GM12878 (cell line): ENCODE measurements around the gene OPTC. TPM values are rescaled to one million over a fixed set of nuclear protein-coding genes. Genes with fewer than 3 reads are reported as not detected.

ENCODE experiments used
- ATAC-seq: fragments of 200-7000 bp; cut with Tn5 transposase; 3 replicates; pipeline ENCODE4 v1.9.1; 2020; ENCODE audit warnings: mild to moderate bottlenecking, moderate library complexity
- BruUV-seq: library from RNA; stranded (reverse); fragments of 400-500 nt; replicated peaks from 2 replicates; lab custom pipeline; 2021; lab: Mats Ljungman, UMichigan
- CTCF ChIA-PET: fragments of 300-600 bp; sonication (Branson Sonifier 250); formaldehyde crosslinking; extraction: SDS; loops from one replicate; lab custom pipeline; 2021; ENCODE audit warnings: inconsistent platforms; lab: Yijun Ruan, JAX
- POLR2A ChIA-PET: fragments of 350-600 bp; formaldehyde crosslinking; extraction: SDS; loops from one replicate; lab custom pipeline; 2021; ENCODE audit warnings: inconsistent platforms; lab: Charles Lee
- RAD21 ChIA-PET: fragments of 300-600 bp; sonication (Branson Sonifier 250); formaldehyde crosslinking; loops from one replicate; lab custom pipeline; 2023; ENCODE audit warnings: antibody characterized with exemption; ENCODE audit not compliant: unreplicated experiment; lab: Charles Lee
- SMC1A ChIA-PET: fragments of 300-600 bp; sonication (Branson Sonifier 250); formaldehyde crosslinking; loops from one replicate; lab custom pipeline; 2023; ENCODE audit not compliant: unreplicated experiment, uncharacterized antibody; lab: Charles Lee
- DNase-seq: peaks from one replicate; pipeline ENCODE4 v3.0.0-alpha.2; 2011; ENCODE audit warnings: low read depth, low spot score
- FAIRE-seq: peaks from 3 replicates; lab custom pipeline; 2011; peaks lifted over from hg19 to GRCh38; lab: Jason Lieb, UNC
- H2AFZ ChIP-seq: 2 replicates; pipeline ENCODE4 v1.6.0; 2011; ENCODE audit warnings: low read depth, low read length, control low read depth; ENCODE audit not compliant: control insufficient read depth
- H3K27ac ChIP-seq: 2 replicates; pipeline ENCODE4 v1.5.1; 2011; ENCODE audit warnings: control low read depth; ENCODE audit not compliant: control insufficient read depth, insufficient read depth
- H3K27me3 ChIP-seq, 2 experiments: replicated peaks in 1 of 2; 2 replicates each; pipeline versions ENCODE4 v1.6.0 to v1.6.1; 2011; ENCODE audit warnings: low read length in 1 of 2; ENCODE audit not compliant: control insufficient read depth in 2 of 2, insufficient read depth in 2 of 2
- H3K36me3 ChIP-seq, 2 experiments: 2 replicates each; pipeline ENCODE4 v1.5.1; 2011; ENCODE audit warnings: low read length in 1 of 2; ENCODE audit not compliant: control insufficient read depth in 2 of 2, insufficient read depth in 2 of 2
- H3K4me1 ChIP-seq: 2 replicates; pipeline ENCODE4 v1.6.1; 2011; ENCODE audit warnings: mild to moderate bottlenecking, low read length, moderate library complexity, mixed read lengths; ENCODE audit not compliant: control insufficient read depth, insufficient read depth
- H3K4me2 ChIP-seq: 2 replicates; pipeline ENCODE4 v1.6.0; 2011; ENCODE audit warnings: control low read depth; ENCODE audit not compliant: control insufficient read depth, insufficient read depth
- H3K4me3 ChIP-seq: fragments of 200-600 bp; sonication (generic); 2 replicates; pipeline ENCODE4 v1.5.1; 2016
- H3K79me2 ChIP-seq: 2 replicates; pipeline ENCODE4 v1.6.0; 2011; ENCODE audit warnings: low read length; ENCODE audit not compliant: control insufficient read depth, insufficient read depth
- H3K9ac ChIP-seq: 2 replicates; pipeline ENCODE4 v1.8.0; 2011; ENCODE audit warnings: low read length, control low read depth, mixed read lengths; ENCODE audit not compliant: control insufficient read depth, insufficient read depth
- H3K9me3 ChIP-seq: replicated peaks from 3 replicates; pipeline ENCODE4 v1.5.1; 2011; ENCODE audit warnings: mild to moderate bottlenecking, low read length; ENCODE audit not compliant: control insufficient read depth, insufficient read depth
- H4K20me1 ChIP-seq: 2 replicates; pipeline ENCODE4 v1.6.0; 2011; ENCODE audit not compliant: control insufficient read depth, insufficient read depth
- CHD1 ChIP-seq: IDR thresholded peaks from 2 replicates; pipeline ENCODE4 v1.6.1; 2012; ENCODE audit warnings: low read depth, low read length, improper control_type of control experiment
- HDAC6 ChIP-seq: fragments of 200-600 bp; sonication (generic); IDR thresholded peaks from one replicate; pipeline ENCODE4 v1.8.0; 2017; ENCODE audit warnings: antibody characterized with exemption; ENCODE audit not compliant: unreplicated experiment
- MEF2B ChIP-seq: fragments of 450-650 bp; IDR thresholded peaks from 2 replicates; pipeline ENCODE4 v1.6.1; 2018; ENCODE audit warnings: mild to moderate bottlenecking, moderate library complexity; ENCODE audit not compliant: partially characterized antibody, poor library complexity, severe bottlenecking
- PBX3 ChIP-seq: IDR thresholded peaks from 2 replicates; pipeline ENCODE4 v1.6.1; 2011; ENCODE audit warnings: mild to moderate bottlenecking, low read depth, low read length, moderate library complexity; ENCODE audit not compliant: insufficient replicate concordance
- RAD51 ChIP-seq: fragments of 450-650 bp; IDR thresholded peaks from 2 replicates; pipeline ENCODE4 v1.6.1; 2016; ENCODE audit warnings: moderate library complexity, mild to moderate bottlenecking, inconsistent platforms
- SRF ChIP-seq, 2 experiments: IDR thresholded peaks; 2 replicates each; pipeline ENCODE4 v1.6.1; 2011; ENCODE audit warnings: low read depth in 2 of 2, low read length in 2 of 2, mild to moderate bottlenecking in 1 of 2, moderate library complexity in 1 of 2
- STAT3 ChIP-seq: IDR thresholded peaks from 2 replicates; pipeline ENCODE4 v1.6.1; 2011; ENCODE audit warnings: low read depth, low read length, improper control_type of control experiment
- TCF12 ChIP-seq: IDR thresholded peaks from 2 replicates; pipeline ENCODE4 v1.6.1; 2011; ENCODE audit warnings: low read depth, mild to moderate bottlenecking, low read length
- TCF7 ChIP-seq: IDR thresholded peaks from 2 replicates; pipeline ENCODE4 v1.6.1; 2014; ENCODE audit warnings: antibody characterized with exemption, borderline replicate concordance
- ZBTB11 ChIP-seq: fragments of 450-650 bp; formaldehyde crosslinking; IDR thresholded peaks from 2 replicates; pipeline ENCODE4 v1.5.0; 2022; ENCODE audit warnings: mild to moderate bottlenecking, missing genetic modification characterization
- ZNF622 ChIP-seq: fragments of 450-650 bp; IDR thresholded peaks from 2 replicates; pipeline ENCODE4 v1.6.1; 2017; ENCODE audit warnings: mild to moderate bottlenecking, inconsistent platforms
- WGBS: methylation state at CpG from one replicate; pipeline ENCODE4 v1.1.6; 2016; ENCODE audit warnings: low lambda C conversion rate; ENCODE audit not compliant: insufficient replicate concordance, insufficient coverage; ENCODE audit errors: missing lambda C conversion rate; 5-methylcytosine and 5-hydroxymethylcytosine counted together
- in situ Hi-C: fragments of 300-500 bp; cut with MboI; formaldehyde crosslinking; loops from 9 replicates; pipeline ENCODE4 v1.14.3; 2018; ENCODE audit warnings: mixed read lengths
- intact Hi-C: fragments of 100-400 bp; cut with micrococcal nuclease; formaldehyde crosslinking; loops from one replicate; pipeline ENCODE4 v1.14.2; 2022; ENCODE audit not compliant: unreplicated experiment
- polyA plus RNA-seq, 11 experiments: library from polyadenylated mRNA; depleted of rRNA in 4 of 11; unstranded in 6 of 11; stranded (reverse) in 5 of 11; fragments of >200 nt; fragmentation: Nextera tagmentation in 4 of 11; fragmentation: Illumina TruSeq in 1 of 11; extraction: Ambion mirVana in 4 of 11; extraction: Trizol in 1 of 11; gene quantifications; 1 replicate in 1 of 11; 2 replicates in 10 of 11; pipeline versions ENCODE4 v1.2.1 to v1.2.3, GENCODE V29; 2011 to 2016; ENCODE audit warnings: inconsistent platforms in 2 of 11, missing spikeins in 2 of 11, low read depth in 1 of 11
- total RNA-seq, 4 experiments: library from RNA; depleted of rRNA in 3 of 4; stranded (reverse); fragments of >200 nt in 3 of 4; fragmentation: Illumina TruSeq in 1 of 4; extraction: Trizol in 1 of 4; gene quantifications; 2 replicates each; pipeline versions ENCODE4 v1.2.1 to v1.2.3, GENCODE V29; 2013 to 2021

The OPTC gene
- total and polyA plus RNA-seq, 10 of the 15 experiments (the other 5 are each of a cell fraction or from before 2014, with no cell fraction given): not detected

GRCh38 chr1:203499643-203500278 lies 5.8 kb downstream of the OPTC start:
- no peaks in the 10 kb centered on the region for H4K20me1 ChIP-seq
- no peak overlapping the region for H2AFZ ChIP-seq
- FAIRE-seq (no peak), ATAC-seq (no peak)
- H3K4me1 ChIP-seq: no peaks in the 10 kb centered on the region
- H3K9me3 ChIP-seq: no peaks in the 10 kb centered on the region
- H3K4me2 ChIP-seq: no peak overlapping the region
- intact Hi-C loops (loop anchor here (5.0 kb wide), 1 partner anchor 128 kb away; the partner anchor contains the start of gene ATP2B4), in situ Hi-C loops (no loop called here)
- ChIA-PET CTCF (interaction anchor here (0.6 to 1.1 kb wide), 2 partner anchors 11 to 237 kb away, joined by 3 to 4 read pairs; no protein-coding TSS in a partner anchor), SMC1A (interaction anchor here (0.9 kb wide), 1 partner anchor 221 kb away, joined by 3 read pairs; no protein-coding TSS in a partner anchor), RAD21 (interaction anchor here (1.1 to 1.5 kb wide), 2 partner anchors 38 to 202 kb away, joined by 3 to 7 read pairs; no protein-coding TSS in a partner anchor), POLR2A (no interaction called here)
- no peaks in the 10 kb centered on the region; a peak in 1 of 4 replicates for H3K27me3 ChIP-seq
- no peak overlapping the region for H3K9ac ChIP-seq
- no peak overlapping the region for H3K4me3 ChIP-seq
- no TSS peak for BruUV-seq
- WGBS: 54% methylated on average over 6 of the region's 7 CpGs
- TF ChIP-seq ZNF622 (no peak), ZBTB11 (CRISPR knock-in tag) (no peak), PBX3 (no peak), STAT3 (no peak), TCF12 (no peak), RAD51 (no peak), CHD1 (no peak), MEF2B (no peak), SRF (IDR thresholded peaks at IDR 0.05; ENCODE audit: low read depth in 2 of 2, low read length in 2 of 2) (no peak), HDAC6 (no peak), TCF7 (no peak)
- TF ChIP-seq, all 136 proteins: peak for 0
- Histone ChIP-seq H3K79me2 (no peaks in the 10 kb centered on the region), H3K27ac (no peak overlapping the region), H3K36me3 (no peaks in the 10 kb centered on the region)
- DNase-seq: no peak
